NCI-H345 treated with DMSO at 0.1 percent for 48 hours (cell line): ENCODE measurements around the gene CD28.
"Not testable (repeated sequence)": the region's sequence is repeated elsewhere in the genome, so short reads cannot be mapped to it uniquely, and the experiment has no call there.

Experiments
- DNase-seq: peaks from one replicate; lab custom pipeline; 2025; ENCODE audit not compliant: unreplicated experiment; lab: John Stamatoyannopoulos, UW

The CD28 gene

DNA sequence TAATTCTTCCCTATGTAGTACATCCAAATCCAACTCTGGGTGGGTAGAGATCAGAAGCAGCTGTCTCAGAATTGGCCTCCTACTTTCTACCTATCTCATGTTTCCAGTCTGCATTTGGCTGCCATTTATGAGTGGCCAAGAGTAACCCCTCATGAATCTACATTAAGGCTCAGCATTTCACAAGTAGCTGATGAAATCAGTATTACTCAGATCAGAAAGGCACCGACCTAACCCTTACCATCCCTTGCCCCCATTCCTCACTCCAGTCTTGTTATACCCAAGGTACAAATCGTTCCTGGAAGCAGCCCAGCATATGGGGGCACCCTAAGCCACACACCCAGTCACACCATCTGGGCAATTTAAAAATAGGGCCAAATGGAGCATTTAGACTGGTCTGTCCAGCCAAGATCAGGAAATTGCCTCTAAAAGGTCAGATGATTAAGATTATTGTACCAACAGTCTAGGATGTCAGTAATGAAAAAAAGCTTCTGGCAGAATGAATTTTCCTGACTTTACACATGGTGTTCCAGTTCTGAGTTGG is 37.1 kb downstream of the CD28 start:
- DNase-seq = no peak

GRCh38 chr2:203744091-203744490 is 37.7 kb downstream of the CD28 start:
- DNase-seq = no peak

DNA sequence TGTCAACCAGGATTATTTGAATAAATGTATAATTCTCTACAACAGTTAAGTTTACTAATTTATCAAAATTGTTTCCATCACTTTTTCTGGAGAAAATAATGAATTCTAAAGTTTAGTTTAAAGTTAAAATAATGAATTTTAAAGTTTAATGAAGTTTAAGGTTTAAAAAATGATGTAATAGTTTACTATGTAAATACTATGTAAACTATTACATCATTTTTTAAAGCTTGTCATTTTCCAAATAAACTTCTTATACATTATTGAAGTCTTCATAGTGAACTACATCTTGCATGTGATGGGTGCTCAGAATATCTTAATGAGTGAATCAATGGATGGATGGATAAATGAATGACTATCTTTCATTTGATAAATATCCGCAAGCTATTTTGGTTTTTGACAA is 38.8 kb downstream of the CD28 start:
- no peak for DNase-seq

DNA sequence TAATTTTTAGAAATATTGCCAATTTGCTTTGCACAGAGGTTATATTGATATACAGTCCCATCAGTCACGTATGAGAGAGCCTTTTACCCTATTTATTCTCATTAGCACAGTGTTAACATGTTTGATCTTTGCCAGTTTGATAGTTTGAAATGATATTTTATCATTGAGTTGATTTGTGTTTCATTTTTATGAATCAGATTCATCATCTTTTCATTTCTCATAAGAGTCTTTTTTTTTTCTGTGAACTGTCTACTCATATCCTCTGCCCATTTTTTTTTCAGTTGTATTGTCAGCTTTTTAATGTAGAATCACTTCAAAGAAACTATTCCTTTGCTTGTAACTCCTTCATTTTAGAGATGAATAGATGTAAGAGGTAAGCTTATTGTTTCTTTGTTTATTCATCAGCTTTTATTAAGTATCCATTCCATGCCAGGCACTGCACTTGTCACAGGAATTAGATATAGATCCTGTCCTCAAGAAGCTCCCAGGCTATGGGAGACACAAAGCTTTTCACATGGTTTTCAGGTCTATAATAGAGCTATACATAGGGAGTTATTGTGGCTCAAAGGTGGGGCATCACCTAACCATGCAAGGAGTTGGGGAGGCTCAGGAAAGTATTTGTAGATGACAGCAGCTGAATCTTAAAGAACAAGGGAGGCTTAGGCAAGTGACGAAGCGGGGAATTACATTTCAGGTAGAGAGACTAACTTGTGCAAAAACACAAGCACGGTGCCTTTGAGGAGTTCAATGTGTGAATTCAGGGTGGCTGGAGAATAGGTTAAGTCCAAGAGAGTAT is 42.1 kb downstream of the CD28 start:
- no peak for DNase-seq

GRCh38 chr2:203750346-203751068 is 44.1 kb downstream of the CD28 start:
- DNase-seq = no peak

- no peak for DNase-seq
Measured at GRCh38 chr2:203751685-203752271, 45.3 kb downstream of the CD28 start.

DNA sequence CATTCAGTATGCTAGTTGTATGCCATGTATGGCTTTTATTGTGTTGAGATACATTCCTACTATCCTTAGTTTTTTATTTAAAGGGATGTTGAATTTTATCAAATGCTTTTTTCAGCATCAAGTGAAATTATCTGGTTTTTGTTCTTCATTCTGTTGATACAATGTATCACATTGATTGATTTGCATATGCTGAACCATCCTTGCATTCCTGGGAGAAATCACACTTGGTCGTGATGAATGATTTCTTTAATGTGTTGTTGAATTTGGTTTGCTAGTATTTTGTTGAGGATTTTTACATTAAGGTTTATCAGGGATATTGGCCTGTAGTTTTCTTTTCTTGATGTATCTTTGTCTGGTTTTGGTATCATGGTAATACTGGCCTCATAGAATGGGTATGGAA is 49.7 kb downstream of the CD28 start:
- no peak for DNase-seq

GRCh38 chr2:203758841-203759689 is 52.6 kb downstream of the CD28 start:
- DNase-seq = no peak

DNA sequence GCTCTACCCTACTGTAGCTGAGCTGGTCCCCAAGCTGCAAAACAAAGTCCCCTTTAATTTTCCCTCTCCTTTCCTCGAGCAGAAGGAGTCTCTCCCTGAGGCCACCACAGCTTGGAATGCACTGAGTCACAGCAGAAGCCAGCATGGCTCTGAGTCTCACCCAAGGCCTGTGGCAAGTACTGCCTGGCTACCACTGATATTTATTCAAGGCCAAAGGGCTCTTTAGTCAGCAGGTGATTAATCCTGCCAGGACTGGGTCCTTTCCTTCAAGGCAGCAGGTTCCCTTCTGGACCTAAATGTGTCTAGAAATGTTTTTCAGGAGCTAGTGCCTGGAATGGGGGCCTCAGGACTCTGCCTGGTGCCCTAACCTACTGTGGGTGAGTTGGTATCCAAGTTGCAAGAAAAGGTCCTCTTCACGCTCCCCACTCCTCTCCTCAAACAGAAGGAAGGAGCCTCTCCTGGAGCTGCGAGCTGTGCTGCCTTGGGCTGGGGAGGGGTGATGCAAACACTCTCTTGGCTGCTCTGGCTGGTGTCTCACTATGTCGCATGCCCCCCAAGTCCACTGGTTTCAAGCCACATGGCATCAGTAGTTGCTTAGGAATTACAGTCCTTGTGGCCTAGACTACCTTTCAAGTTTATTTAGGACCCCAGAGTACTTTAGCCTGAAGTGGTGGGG is 53.4 kb downstream of the CD28 start:
- no peak for DNase-seq

DNA sequence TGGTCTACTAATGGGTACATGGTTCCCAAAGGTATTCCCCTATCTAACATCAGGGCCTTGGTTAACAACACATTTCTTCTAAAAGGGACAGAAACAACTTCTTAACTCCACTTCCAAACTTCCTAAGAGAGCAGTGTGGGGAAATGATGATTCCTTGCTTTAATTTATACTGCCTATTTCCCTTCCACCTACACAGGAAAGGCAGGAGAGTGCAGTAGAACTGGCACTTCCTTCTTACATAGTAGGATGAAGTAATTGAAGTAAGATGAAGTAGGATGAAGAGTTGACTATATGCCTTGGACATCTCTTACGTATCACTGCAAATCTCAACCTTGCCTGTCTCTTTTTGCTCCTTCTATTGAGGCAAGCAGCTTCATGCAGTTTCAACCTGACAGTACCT is 54.7 kb downstream of the CD28 start:
- DNase-seq = no peak

DNA sequence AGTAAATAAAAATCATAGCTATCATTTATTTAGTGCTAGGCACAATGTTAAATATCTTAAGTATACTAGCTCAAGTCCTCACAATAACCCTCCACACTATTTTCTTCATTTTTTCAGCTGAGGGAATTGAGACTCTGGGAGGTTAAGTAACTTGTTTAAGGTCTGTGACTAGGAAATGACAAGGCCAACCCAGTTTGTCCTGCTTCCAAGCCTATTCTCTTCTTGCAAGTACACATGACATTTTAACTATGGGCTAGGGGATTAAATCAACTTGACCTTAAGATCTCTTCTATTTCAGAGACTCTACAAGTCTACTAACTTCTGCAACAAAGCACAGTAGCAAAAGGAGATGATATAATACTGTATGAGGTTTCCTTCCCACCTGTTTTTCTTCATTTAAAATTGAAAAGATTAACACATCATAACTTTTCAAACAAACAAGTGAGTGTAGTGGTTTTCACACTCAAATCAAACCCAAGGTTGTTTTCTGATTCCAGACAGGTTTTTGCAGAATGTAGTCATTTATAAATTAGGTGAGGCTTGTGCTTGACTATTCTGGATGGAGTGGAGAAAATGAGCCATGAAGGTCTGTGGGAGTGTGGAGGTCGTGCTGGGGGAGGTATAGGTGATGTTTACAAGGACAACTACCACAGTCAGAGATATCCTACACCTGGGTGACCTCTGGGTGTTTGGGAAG is 57.0 kb downstream of the CD28 start:
- DNase-seq = no peak

- no peak for DNase-seq
Measured at GRCh38 chr2:203763938-203764664, 57.7 kb downstream of the CD28 start.

DNA sequence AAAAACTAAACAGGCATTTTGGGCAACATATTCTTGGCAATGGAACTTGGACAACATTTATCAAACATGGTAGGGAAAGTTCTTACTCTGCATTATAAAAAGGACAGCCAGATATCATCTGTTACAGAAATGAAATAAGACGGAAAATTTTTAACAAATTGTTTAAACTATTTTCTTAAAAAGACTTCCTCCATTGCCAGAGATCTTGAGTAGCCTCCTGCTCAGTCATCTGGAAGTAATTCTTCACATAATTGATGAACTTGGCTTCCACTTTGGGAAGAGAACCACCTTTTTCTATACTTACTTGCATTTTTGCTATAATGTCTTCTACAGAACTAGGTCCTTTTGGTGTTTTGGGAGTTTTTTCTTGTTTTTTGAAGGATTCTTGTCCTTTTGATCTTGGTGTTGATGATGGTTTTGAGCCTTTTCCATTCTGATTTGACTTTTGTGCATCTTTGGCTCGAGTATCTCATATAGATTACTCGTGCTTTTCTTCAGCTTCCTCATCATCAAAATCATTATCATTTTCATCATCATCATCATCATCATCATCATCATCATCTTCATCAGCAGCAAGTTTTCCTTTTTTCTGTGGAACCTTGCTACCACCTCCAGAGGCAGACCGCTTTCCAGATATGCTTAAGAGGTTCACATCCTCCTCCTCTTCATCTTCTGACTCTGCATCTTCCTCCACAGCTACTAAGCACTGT is 66.2 kb downstream of the CD28 start:
- no peak for DNase-seq

DNA sequence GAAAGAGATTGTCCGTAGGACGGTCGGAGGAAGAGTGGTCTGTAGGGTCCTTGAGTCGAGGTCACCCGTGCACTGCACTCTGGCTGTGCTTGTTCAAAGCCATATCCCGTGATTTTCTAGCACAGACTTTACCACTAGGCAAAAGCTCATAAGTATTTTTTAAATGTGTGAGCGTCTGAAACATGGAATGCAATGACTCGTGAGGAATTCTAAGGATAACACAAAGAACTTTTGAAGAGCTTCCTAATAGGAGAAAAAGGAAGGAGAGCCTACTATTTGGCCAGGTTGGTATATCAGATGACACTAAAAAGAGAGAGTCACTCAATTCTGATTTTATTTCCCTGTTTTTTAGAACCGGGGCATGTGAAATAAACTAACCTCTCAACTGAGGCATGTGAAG is 68.3 kb downstream of the CD28 start:
- DNase-seq = no peak

DNA sequence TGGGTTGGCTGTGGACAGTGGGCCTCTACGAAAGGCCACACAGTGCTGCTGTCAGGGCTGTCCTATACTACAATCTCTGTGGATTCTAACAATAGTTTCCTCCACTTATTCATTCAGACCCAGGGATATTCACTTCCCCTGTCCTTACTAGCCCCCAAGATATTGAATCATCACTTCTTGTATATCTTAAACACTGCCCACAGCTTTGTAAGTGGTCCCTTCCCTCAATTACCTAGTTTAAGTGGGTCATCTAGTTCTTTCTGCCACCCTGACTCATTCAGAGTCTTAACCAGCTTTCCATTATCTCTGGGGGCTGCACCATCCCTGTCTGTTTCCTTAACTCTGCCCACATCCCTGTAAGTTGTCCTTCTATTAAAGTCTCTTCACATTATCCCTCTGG is 69.2 kb downstream of the CD28 start:
- DNase-seq = no peak

- DNase-seq = no peak
Measured at GRCh38 chr2:203777030-203777429, 70.6 kb downstream of the CD28 start.

- not testable (repeated sequence) for DNase-seq
Measured at GRCh38 chr2:203779477-203780073, 73.1 kb downstream of the CD28 start.

GRCh38 chr2:203780231-203780630 is 73.8 kb downstream of the CD28 start:
- DNase-seq = no peak
